AG04449 (cell line): ENCODE data around the gene DGKD.

Experiments used
- CTCF ChIA-PET: fragments of 350-600 bp; formaldehyde crosslinking; extraction: SDS; loops from one replicate; lab custom pipeline; 2021; ENCODE audit warnings: antibody characterized with exemption; lab: Yijun Ruan, JAX
- POLR2A ChIA-PET: fragments of 400-600, 350-600 bp; formaldehyde crosslinking; extraction: SDS; loops from one replicate; lab custom pipeline; 2020; ENCODE audit warnings: antibody characterized with exemption, inconsistent platforms; lab: Yijun Ruan, JAX
- DNase-seq: peaks from one replicate; pipeline ENCODE4 v3.0.0-alpha.2; 2010; ENCODE audit warnings: low read depth, low spot score
- H3K4me3 ChIP-seq: 2 replicates; pipeline ENCODE4 v1.5.1; 2011; ENCODE audit warnings: low read depth, mild to moderate bottlenecking, control low read depth, low read length
- TF ChIP-seq, protein P1 (sequence below): IDR thresholded peaks from one replicate; pipeline ENCODE4 v1.5.1; 2011; ENCODE audit warnings: mild to moderate bottlenecking, moderate library complexity, low read length, control low read depth, inconsistent platforms; ENCODE audit not compliant: insufficient read depth; ENCODE audit errors: missing control alignments

DGKD gene

DNA sequence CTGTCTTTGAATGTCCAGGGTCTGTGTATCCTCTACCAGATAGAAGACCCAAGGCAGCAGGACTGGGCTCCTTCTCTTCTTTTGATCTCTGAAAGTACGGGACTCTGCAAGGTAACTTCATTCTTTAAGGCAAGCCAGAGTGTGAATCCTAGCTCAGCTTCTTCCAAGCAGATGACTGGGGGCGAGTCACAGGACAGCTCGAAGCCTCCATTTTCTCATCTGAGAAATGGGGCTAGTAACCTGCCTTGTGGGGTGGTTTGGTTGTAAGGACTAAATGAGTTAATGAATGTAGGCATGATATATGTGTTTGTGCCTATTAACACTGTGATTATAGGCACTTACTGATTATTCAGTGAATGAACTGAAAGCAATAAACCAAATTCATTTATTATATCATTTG, 46.7 kb downstream of the DGKD start:
- DNase-seq, result no peak
- TF ChIP-seq, protein P1, sequence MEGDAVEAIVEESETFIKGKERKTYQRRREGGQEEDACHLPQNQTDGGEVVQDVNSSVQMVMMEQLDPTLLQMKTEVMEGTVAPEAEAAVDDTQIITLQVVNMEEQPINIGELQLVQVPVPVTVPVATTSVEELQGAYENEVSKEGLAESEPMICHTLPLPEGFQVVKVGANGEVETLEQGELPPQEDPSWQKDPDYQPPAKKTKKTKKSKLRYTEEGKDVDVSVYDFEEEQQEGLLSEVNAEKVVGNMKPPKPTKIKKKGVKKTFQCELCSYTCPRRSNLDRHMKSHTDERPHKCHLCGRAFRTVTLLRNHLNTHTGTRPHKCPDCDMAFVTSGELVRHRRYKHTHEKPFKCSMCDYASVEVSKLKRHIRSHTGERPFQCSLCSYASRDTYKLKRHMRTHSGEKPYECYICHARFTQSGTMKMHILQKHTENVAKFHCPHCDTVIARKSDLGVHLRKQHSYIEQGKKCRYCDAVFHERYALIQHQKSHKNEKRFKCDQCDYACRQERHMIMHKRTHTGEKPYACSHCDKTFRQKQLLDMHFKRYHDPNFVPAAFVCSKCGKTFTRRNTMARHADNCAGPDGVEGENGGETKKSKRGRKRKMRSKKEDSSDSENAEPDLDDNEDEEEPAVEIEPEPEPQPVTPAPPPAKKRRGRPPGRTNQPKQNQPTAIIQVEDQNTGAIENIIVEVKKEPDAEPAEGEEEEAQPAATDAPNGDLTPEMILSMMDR, result no peak
- ChIA-PET CTCF (interaction anchor here (1.0 to 10.2 kb wide), 4 partner anchors 14 to 48 kb away, joined by 3 to 117 read pairs (median 18); no protein-coding TSS in a partner anchor), POLR2A (no interaction called here)
- H3K4me3 ChIP-seq, result no peak overlapping the region

DNA sequence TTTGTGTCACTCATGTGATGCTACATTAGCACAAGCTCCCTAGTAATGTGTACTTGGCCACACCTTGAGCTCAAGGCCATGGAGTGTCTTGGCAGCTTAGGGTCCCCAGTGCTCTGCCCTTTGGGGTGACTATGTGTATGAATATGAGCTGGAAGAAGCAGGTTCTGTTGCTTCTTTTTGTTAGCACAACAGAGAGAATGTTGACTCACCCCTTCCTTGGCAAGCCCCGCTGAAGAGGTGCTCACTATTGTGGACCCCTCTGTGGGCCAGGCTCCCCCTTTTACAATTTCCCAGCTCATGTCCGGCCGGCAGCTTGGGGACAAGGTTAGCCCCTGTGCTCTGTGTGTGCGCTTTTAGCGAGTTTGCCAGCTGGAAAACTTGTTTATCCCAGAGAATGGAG, 48.1 kb downstream of the DGKD start:
- DNase-seq, result no peak
- TF ChIP-seq, protein P1, result no peak
- ChIA-PET CTCF (interaction anchor here (1.0 to 10.2 kb wide), 5 partner anchors 13 to 46 kb away, joined by 3 to 117 read pairs (median 6); no protein-coding TSS in a partner anchor), POLR2A (no interaction called here)
- no peak overlapping the region for H3K4me3 ChIP-seq

DNA sequence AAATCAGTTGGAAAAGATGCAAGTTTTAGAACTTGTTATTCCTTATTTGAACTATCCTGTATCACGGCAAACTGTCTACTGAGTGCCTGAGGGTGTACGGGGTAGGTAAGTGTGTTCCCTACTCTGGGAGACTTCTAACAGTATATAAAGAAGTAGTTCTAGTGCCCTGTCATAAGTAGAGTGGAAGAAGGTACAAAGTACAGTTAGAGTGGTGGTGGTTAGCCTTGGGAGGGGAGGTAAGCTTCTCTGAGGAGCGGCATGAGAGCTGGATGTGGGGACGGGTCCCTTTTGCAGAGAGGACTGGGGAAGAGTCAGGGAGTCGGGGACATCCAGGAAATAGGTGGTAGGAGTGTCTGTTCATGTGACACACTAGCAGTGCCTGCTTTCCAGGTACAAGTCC, 48.5 kb downstream of the DGKD start:
- H3K4me3 ChIP-seq, result no peak overlapping the region
- DNase-seq, result no peak
- TF ChIP-seq, protein P1, result no peak
- ChIA-PET CTCF (interaction anchor here (1.0 to 10.2 kb wide), 4 partner anchors 12 to 46 kb away, joined by 3 to 117 read pairs (median 18); no protein-coding TSS in a partner anchor), POLR2A (no interaction called here)

DNA sequence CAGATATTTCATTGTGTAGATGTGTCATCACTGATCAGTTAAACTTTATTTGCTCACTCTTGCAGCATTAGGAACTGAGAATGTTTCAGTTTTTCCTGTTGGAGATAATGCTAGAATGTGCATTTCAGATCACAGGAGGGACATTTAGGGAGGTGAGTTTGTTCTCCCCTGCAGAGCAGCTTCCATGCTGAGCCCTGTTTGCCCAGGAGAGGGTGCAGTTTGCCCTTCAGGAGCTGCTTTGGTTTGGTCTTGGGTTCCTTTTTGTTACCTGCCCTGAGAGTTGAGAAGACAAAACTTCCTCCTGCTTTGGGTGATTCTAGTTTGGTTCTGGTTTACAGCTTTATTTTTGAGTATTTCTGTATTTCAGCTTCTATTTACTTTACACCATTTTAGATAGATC, 49.9 kb downstream of the DGKD start:
- no peak for DNase-seq
- TF ChIP-seq, protein P1, result peak; percentile 77
- ChIA-PET POLR2A (no interaction called here), CTCF (interaction anchor here (0.8 to 10.2 kb wide), 13 partner anchors 8 to 460 kb away, joined by 3 to 117 read pairs (median 4); no protein-coding TSS in a partner anchor)
- H3K4me3 ChIP-seq, result no peak overlapping the region

DNA sequence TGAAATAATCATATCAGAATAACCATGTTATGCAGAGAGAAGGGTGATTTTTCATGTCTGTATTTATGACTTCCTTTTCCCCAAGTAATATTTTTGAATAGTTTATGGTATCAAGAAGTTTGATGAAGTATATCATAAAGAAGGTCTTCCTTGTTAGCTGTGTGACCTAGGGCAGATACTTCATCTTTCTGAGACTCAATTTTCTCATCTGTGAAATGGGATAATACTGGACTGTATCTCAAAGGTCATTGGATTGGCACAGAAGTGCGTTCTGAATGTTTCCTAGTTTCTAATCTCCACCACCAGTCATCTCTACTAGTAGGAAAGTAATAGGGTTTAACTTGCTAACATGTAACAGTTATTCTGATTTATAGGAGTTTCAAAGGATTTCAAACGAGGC, 52.6 kb downstream of the DGKD start:
- ChIA-PET POLR2A (no interaction called here), CTCF (interaction anchor here (0.7 to 10.2 kb wide), 5 partner anchors 9 to 495 kb away, joined by 3 to 117 read pairs (median 5); no protein-coding TSS in a partner anchor)
- TF ChIP-seq, protein P1, result no peak
- H3K4me3 ChIP-seq, result no peak overlapping the region
- DNase-seq, result no peak

DNA sequence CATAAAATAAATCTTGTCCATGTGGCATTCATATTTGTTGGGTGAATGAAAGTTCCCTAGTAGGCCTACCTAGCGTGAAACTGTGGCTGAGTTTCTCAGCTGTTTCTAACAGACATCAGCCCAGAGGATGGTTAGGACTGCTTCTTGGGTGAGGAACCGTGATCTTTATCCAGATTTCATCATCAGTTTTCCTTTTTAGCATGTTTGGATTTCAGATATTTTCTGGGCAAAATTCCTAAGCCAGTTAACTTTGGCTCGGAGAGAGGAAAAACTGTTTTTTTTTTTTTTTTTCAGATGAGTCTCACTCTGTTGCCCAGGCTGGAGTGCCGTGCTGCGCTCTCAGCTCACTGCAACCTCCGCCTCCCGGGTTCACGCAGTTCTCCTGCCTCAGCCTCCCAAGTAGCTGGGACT, 53.5 kb downstream of the DGKD start:
- no peak overlapping the region for H3K4me3 ChIP-seq
- CTCF ChIA-PET, result interaction anchor here (2.5 to 10.2 kb wide), 2 partner anchors 33 to 41 kb away, joined by 11 to 117 read pairs; no protein-coding TSS in a partner anchor
- TF ChIP-seq, protein P1, result no peak
- DNase-seq, result no peak
- POLR2A ChIA-PET, result no interaction called here
